Hematopoietic multipotent progenitor cell treated with erythropoietin and hydrocortisone succinate and interleukin-3 and kit ligand, for 15 days (in vitro differentiated cells): Measurements from ENCODE around the gene COQ10B.
A peak's percentile ranks its signal among the peaks of the same experiment; 100 is the strongest.

ENCODE experiments used
- DNase-seq: peaks from one replicate; pipeline ENCODE4 v3.0.0-alpha.2; 2015; ENCODE audit warnings: low spot score

COQ10B gene

GRCh38 chr2:197500503-197501131 is 47.3 kb downstream of the COQ10B start:
- DNase-seq, result peak; percentile 23

GRCh38 chr2:197502201-197502600 is 48.8 kb downstream of the COQ10B start:
- no peak for DNase-seq

- no peak for DNase-seq
Observed at GRCh38 chr2:197502685-197503084, 49.3 kb downstream of the COQ10B start.

DNA sequence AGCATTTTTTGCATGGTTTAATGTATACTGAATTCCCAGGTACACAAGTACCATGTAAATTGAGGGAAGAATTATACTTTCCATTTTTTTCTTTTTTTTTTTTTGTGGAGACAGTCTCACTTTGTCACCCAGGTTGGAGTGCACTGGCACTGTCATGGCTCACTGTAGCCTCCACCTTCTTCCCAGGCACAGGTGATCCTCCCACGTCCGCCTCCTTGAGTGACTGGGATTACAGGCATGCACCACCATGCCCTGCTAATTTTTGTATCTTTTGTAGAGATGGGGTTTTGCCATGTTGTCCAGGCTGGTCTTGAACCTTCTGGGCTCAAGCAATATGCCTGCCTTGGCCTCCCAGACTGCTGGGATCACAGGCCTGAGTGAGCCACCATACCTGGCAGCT is 50.6 kb downstream of the COQ10B start:
- no peak for DNase-seq

GRCh38 chr2:197504512-197504911 is 51.2 kb downstream of the COQ10B start:
- DNase-seq, result no peak

DNA sequence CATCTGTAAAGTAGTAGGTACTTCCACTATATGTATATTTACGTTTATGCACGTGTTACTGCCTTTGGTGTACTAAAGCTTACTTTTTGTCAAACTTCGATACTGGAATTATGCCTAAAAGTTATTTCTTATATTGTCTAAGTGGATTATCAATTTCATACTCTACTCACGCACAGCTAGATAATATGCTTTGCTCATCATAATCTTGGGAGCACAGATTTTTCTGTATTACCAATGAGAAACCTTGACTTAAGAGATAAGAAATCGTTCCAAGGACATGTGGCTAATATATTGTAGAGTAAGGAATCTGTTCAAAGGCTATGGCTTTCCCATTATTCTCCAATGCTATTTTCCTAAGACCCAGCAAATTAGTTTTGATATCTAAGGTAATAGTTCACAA is 53.3 kb downstream of the COQ10B start:
- DNase-seq, result no peak

GRCh38 chr2:197513915-197514314 is 60.6 kb downstream of the COQ10B start:
- peak; percentile 56 for DNase-seq

GRCh38 chr2:197514754-197515153 is 61.4 kb downstream of the COQ10B start:
- peak; percentile 23 for DNase-seq

GRCh38 chr2:197515315-197515738 is 62.0 kb downstream of the COQ10B start:
- DNase-seq, result peak; percentile 56

DNA sequence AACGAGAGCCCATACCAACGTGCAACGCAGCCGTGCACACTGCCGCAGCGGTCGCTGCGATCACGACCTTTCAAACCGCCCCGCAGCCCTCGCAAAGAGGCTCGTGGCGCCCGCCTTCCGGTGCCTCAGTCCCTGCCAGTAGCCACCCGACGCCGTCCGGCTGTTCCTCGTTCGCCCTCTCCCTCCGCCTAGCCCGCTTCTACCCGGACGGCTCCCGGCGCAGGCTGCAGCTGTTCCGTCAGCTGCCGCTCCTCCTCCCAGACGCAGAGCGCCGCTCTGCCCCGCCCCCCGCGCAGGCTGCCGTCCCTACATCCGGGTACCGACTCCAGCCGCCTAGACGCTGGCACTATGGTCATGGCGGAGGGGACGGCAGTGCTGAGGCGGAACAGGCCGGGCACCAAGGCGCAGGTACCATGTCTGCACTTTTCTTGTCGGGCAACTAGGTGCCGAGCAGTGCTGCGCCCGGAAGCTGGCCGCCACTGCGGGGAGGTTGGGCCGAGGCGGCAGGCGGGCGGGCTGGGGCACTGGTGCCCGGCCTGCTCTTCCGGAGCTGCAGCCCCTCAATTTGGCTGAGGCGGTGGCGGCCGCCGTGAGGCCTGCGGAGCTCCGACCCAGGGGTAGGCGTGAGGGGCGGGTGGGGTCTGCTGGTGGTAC is 62.5 kb downstream of the COQ10B start, which contains the start of gene MOB4:
MOB4 (plus strand) TSS at position 328 of the 654 bp plus-strand sequence; CDS start at position 349, 21 bp downstream.
- DNase-seq, result peak; percentile 94

DNA sequence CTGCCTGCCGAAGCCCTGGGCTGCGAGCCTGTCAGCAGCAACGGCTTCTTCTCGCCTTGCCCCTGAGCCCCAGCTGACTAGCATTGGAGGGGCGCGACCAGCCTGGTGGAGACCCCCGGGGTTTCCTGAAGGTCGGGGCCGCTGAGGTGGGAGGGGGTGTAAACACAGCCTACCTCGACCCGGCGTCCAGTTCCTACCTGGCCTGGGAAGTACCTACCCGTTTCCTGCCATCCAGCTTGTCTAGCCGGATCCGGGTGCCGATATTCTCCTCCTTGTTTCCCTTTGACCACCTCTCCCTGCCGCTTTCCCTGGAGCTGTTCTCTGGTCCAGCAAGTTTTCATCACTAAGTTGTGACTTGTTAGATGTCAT is 63.0 kb downstream of the COQ10B start:
- DNase-seq, result no peak

DNA sequence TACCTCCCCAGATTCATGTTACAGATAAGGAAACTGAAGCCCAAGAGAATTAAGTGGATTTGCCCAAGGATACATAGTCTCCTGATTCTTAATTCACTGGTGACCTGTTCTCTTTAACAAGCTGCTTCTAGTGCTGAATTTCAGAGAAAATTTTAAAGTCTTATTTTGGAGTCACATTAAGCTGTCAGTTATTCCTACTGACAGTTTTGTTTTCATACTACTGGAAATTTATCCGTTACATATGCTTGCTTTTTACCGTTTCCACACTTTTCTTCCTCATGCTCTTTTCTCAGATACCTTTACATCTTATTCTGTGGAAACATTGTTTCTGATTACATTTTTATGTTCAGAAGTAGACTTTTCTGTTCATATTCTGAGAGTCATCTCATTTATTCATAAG is 63.8 kb downstream of the COQ10B start:
- no peak for DNase-seq
